Measurements from ENCODE around the gene CBX5.
"Not testable (repeated sequence)": the region's sequence is repeated elsewhere in the genome, so short reads cannot be mapped to it uniquely, and the experiment has no call there.

The CBX5 gene

DNA sequence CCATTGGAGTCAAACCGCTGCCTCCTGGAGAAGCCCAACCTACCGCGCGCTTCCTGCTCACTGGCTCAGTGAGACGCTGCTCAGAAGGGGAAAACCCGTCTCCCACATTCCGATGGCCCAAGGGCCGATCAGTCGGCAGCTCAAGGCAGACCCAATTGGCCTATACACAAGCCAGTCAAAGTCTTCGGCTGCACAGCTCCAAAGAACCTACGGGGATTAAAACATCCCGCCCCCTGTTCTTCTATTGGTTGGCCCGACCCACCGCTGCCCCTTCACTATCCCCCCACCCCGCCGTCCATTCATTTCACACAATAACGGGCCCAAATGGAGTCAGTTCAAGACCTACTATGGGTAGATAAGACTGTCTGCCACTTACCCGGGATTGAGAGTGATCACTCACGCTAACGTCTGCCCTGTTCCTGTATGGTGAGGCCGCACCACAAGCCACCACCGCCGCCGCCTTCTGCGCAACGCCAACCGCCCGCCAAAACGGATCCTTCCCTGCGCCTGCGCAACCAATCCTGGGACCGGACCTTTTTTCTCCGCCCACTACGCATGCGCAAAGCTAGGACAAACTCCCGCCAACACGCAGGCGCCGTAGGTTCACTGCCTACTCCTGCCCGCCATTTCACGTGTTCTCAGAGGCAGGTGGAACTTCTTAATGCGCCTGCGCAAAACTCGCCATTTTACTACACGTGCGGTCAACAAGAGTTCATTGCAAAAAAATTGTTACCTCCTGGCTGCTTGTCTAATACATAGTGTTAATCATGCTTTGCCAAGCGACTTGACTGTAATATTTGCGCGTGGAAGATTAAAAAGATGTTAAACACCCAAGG, at the start of gene CBX5:
Gene CBX5, minus strand, starts transcription at position 491 of the 836 bp plus-strand sequence. CDS start 22,472 bp downstream, outside the sequence.
- peak; percentile 99 for DNase-seq (ENCODE audit: low read depth in 2 of 2)

DNA sequence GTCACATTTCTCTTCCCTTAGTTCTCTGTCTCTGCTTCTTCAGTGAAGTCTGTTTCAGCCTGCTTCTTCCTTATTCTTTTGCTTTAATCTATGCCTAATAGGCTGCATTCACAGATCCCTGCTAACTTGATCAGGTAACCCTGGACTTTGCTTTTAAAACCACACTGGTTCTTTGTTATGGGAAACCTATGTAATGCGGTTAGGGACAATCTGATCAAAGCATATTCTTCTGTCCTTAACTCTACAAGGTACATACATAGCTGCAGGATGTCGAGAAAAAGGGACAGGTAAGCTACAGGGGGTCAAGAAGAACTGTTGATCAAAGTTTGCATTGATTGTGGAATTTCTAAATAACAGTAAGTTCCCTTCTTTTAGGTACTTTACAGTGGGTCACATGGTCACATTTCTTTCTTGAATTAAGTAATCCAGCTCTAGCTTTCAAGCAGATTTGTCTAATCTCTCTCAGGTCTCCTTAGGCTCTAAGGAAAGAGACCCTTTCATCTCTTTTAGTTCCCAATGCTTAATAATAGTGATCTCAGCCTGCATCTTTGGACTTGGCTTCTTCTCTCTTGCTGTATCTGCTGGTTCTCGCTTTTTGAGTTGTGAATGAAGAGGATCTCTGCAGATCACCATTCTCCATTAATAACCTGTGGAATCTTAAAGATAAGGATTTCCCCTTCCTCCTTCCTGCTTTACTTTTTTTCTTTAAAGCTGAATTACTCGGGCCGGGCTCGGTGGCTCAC, 48.8 kb upstream of the CBX5 start:
- DNase-seq (ENCODE audit: low read depth in 2 of 2), result no peak

DNA sequence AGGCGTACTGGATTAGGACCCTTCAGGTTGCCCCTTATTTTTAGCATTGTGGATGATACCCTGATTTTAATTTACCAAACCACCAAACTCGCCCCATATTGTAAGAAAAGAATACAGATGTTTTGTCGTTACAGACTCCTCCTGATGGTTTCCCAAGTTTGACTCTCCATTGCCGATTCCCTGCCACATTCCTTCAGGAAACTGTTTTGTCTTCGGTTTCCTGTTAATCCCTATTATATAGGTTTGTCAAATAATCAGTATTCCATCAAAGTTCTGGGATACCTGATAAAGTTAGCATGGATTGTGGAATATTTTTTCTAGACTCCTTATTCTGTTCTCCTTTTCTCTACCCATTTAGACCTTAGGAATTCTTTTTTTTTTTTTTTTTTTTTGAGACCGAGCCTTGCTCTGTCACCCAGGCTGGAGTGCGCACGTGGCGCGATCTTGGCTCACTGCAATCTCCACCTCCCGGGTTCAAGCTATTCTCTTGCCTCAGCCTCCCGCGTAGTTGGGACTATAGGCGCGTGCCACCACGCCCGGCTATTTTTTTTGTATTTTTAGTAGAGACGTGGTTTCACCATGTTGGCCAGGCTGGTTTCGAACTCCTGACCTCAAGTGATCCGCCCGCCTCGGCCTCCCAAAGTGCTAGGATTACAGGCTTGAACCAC, 45.7 kb upstream of the CBX5 start:
- not testable (repeated sequence) for DNase-seq (ENCODE audit: low read depth in 2 of 2)

- peak; percentile 91 for DNase-seq (ENCODE audit: low read depth in 2 of 2)
Measured at GRCh38 chr12:54324617-54325441, 44.9 kb upstream of the CBX5 start, which contains the start of gene COPZ1. Gene COPZ1 (plus strand): TSS chr12:54325131. CDS start chr12:54325164, 33 bp downstream.

GRCh38 chr12:54321363-54321762, 41.4 kb upstream of the CBX5 start:
- no peak for DNase-seq (ENCODE audit: low read depth in 2 of 2)

DNA sequence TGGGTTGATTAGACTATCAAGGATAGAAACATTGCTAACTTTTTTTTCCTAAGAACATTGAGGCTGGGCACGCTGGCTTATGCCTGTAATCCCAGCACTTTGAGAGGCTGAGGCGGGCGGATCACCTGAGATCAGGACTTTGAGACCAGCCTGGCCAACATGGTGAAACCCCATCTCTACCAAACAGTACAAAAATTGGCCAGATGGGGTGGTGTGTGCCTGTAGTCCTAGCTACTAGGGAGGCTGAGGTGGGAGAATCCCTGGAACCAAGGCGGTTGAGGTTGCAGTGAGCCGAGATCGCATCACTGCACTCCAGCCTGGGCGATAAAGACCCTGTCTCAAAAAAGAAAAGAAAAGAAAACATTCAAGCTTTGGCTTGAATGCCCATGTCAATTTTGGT, 32.4 kb upstream of the CBX5 start:
- not testable (repeated sequence) for DNase-seq (ENCODE audit: low read depth in 2 of 2)

DNA sequence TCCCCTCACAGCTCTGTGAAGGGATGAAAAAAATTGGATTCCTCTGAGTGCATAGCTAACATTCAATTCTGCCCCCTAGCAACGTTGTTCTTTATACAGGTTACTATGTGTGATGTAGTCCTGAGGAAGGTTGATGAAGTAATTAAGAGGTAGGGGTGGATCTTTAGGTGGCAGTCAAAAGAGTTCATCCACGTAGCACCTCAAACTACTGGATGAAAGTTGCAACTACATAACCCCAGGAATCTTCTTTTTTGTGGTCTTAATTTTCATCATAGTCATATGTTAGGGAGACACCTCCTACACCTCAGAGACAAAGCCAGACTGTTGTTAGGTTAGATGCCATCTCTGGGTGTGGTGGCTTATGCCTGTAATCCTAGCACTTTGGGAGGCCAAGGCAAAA, 31.1 kb upstream of the CBX5 start:
- no peak for DNase-seq (ENCODE audit: low read depth in 2 of 2)

DNA sequence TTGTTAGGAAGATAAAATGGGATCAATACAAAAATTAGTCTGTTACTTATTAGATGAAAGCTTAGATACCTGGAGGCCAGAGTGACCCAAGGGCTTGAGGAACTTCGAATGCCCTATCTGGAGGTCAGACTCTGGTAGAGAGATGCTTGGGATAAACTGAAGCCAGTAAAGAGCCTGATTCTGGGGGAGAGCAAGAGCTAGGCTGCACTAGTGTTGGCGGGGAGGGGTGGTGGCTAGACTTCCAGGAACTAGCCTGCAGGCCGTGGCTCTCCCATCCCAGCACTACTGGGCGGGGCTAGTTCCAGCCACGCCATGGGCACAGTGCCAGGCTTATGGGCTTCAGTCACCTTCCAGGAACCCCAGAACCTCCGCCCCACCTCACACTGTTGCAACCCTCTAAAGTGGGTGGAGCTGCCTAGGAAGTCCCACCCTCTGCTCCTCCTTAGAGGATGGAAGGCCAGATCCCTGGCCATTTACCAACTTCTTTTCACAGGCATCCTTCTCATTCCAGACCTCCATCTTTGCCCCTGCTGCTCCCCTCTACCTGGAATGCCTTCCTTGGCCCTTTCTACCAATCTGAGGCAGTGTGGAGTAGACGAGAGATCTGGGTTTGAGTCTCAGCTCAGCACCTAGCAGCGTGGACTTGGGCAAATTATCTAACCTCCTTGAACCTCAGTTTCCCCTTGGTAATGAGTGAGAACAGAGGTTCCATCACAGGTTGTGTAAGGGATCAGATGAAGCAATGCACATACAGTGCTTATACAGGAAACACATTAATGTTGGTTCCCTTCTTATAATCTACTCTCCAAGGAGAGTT, 27.2 kb upstream of the CBX5 start:
- DNase-seq (ENCODE audit: low read depth in 2 of 2), result no peak

- no peak for DNase-seq (ENCODE audit: low read depth in 2 of 2)
Measured at GRCh38 chr12:54304187-54304810, 24.4 kb upstream of the CBX5 start.

- no peak for DNase-seq (ENCODE audit: low read depth in 2 of 2)
Measured at GRCh38 chr12:54303640-54304039, 23.7 kb upstream of the CBX5 start.

DNA sequence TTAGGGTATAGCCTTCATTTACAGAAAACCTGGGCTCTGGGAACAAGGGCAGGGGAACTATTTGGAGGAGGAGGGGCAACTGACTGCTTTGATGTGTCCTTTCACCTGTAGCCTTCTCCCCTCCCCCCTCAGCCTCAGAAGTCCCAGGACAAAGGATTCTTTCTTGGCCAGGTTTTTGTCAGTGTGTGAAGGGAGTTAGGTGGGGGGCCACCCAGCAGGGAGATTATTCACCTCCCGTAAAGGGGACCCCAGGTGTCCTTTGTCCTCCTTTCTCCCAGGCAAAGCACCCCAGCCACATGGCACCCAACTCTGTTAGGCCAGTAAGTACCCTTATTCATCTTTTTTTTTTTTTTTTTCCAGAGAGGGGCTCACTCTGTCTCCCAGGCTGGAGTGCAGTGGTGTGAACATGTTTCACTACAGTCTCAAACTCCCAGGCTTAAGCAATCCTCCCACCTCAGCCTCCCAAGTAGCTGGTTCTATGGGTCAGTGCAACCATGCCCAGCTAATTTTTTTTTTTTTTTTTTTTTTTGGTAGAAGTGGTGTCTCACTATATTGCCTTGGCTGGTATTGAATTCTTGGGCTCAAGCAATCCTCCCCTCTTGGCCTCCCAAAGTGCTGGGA, 21.6 kb upstream of the CBX5 start:
- DNase-seq (ENCODE audit: low read depth in 2 of 2), result no peak

GRCh38 chr12:54300732-54301427, 21.0 kb upstream of the CBX5 start, which contains the start of gene NFE2:
Gene NFE2 (minus strand): TSS chr12:54301015. CDS start chr12:54295248, 5,767 bp downstream.
- DNase-seq (ENCODE audit: low read depth in 2 of 2), result no peak

- no peak for DNase-seq (ENCODE audit: low read depth in 2 of 2)
Measured at GRCh38 chr12:54300225-54300731, 20.4 kb upstream of the CBX5 start.

DNA sequence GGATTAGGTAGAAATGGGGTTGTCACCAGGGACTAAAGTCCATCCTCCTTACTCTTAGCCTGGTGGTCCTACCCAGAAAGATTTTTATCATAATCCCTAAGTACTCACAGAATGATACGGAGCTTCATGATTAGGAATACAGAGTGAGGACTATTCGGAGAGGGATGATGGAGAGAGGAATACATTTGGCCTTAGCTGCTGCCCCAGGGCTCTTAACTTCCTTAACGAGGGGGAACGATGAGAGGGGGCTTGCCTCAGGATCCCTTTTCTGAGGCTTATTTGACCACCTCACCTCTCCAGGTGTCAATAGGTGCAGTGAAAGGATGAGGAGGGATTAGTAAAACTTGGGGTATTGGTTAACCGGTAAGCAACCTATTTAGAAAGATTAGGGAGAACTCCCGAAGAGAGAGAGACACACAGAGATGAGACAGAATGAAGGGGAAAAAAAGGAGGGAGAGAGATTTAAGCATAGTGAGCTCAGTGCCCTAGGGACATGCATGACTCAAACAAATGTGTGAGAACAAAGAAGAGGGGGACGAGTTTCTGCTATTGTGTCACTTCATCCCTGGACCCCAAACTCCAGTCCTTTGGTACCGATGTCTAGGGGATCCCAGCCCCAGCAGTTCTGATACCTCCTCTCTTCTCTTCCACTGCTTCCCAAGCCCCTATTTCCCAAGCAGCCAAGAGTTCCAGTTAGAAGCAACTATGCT, 19.7 kb upstream of the CBX5 start:
- DNase-seq (ENCODE audit: low read depth in 2 of 2), result no peak

- DNase-seq (ENCODE audit: low read depth in 2 of 2), result no peak
Measured at GRCh38 chr12:54298904-54299303, 19.0 kb upstream of the CBX5 start.

DNA sequence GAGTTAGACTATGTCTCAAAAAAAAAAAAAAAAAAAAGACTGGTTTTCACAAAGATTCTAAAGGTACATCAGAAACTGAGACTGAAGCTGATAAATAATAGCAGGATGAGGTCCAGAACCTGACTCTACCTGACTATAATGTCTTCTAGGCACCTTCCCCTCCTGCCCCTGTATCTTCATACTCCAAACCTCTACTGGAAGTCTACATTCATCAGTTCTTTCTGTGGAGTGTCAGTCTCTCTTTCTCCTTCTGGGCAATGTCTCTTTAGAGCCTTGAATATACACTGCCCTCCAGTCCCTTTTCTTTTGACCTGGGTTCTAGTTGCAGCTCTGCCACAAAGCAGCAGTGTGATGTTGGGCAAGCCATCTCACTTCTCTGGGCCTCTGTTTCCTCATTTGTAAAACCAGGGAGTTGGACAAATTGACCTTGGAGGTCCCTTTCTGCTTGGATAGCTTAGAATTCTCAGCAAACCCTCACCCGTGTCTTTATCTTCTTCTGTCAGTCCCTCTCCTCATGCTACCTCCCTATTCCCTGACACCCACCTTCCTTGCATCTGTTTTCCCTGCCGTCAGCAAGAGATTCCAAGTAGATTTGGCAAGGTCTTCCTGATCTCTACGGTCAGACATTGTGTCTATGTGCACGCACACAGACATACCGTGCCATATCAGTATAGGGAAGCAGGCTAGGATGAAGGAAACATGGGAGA, 16.6 kb upstream of the CBX5 start:
- DNase-seq (ENCODE audit: low read depth in 2 of 2), result no peak

- DNase-seq (ENCODE audit: low read depth in 2 of 2), result no peak
Measured at GRCh38 chr12:54294953-54295566, 15.1 kb upstream of the CBX5 start.

Measured in stimulated activated CD4-positive, alpha-beta T cell treated with anti-CD3 and anti-CD28 coated beads, Interleukin-15, amount 100 ng/mL, for 48 hours (primary cell).